ENCODE measurements around the gene ZNF714.
"Not testable (repeated sequence)": the region's sequence is repeated elsewhere in the genome, so short reads cannot be mapped to it uniquely, and the experiment has no call there.

Gene ZNF714

DNA sequence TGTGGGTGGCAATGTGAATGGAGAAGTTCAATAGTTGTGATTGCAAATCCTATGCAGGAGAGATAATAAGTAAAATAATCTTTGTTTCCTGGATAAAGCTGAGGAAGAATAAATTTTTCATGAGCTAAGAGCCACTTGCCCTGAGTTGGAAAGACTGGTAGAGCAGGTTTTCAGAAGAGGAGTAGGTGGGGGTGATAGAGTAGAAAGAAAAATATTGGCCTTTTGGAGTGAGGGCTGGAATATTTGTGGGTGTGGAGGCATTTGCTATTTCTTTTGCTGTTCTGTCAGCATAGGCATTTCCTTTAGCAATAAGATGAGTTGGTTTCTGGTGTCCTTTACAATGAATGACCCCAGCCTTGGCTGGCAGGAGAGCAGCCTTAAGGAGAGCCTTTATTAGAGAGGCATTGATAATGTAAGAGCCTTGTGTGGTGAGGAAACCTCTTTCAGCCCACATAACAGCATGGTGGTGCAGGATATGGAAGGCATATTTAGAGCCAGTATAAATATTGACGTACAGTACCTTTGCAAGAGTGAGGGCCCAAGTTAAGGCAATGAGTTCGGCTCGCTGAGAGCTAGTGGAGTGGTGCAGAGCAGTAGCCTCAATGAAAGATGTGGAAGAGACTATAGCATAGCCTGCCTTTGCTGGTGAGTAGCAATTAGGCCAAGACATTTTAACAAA, 48.2 kb downstream of the ZNF714 start:
- no peak for DNase-seq (ENCODE audit: low read depth, low spot score)

- no peak for DNase-seq (ENCODE audit: low read depth, low spot score)
Measured at GRCh38 chr19:21133633-21134032, 51.6 kb downstream of the ZNF714 start.

DNA sequence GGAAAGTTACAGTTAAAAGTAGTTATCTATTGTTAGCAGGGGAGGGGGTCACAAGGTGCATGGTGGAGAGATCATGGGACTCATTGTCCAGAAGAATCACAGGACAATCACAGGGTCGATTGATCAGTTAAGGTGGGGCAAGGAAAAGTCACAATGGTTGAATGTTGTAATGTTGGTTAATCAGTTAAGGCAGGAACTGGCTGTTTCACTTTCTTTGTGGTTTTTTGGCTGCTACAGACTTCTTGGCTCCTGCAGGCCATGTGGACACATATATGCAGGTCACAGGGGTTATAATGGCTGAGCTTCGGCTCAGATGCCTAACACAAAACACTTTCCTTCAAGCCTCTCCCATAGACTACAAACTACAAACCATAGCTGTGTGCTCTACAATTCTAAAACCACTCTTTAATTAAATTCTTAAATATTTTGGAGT, 52.9 kb downstream of the ZNF714 start:
- DNase-seq (ENCODE audit: low read depth, low spot score), result no peak

GRCh38 chr19:21135433-21135832, 53.4 kb downstream of the ZNF714 start:
- DNase-seq (ENCODE audit: low read depth, low spot score), result no peak

DNA sequence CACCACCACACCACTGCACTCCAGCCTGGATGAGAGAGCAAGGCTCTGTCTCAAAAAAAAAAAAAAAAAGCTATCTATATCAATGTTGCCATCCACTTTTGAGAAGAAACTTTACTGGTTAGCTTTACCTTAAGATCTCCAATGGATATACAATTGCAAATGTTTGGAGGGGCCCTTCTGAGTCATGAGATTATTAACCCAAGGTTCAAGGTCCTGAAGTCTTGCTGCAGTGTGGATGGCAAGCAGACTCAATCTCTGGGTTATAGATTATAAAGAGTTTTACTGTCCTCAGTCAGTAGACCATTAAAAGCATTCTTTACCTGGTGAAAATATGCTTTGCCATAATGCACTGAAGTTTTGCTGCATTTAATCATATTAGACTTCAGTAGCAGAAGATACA, 56.1 kb downstream of the ZNF714 start:
- DNase-seq (ENCODE audit: low read depth, low spot score), result no peak

DNA sequence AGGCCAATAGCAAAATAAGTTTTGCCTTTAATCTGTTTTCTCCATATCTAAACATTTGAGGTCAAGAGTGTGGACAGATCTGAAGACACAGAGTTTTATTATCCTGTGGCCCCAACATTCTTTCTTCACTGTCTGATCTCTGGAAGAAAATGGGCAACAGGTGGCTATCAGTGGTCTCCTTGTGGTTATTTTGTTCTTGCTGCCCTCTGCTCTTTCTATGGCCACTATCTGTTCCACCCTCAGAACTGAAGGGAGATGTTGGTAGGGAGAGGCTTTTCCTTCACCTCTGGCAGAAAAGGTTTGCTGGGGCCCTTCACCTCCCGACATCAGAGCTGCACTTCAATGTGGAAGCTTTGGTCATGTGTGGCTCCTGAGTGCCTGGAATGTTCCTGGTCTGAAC, 59.0 kb downstream of the ZNF714 start:
- DNase-seq (ENCODE audit: low read depth, low spot score), result not testable (repeated sequence)

DNA sequence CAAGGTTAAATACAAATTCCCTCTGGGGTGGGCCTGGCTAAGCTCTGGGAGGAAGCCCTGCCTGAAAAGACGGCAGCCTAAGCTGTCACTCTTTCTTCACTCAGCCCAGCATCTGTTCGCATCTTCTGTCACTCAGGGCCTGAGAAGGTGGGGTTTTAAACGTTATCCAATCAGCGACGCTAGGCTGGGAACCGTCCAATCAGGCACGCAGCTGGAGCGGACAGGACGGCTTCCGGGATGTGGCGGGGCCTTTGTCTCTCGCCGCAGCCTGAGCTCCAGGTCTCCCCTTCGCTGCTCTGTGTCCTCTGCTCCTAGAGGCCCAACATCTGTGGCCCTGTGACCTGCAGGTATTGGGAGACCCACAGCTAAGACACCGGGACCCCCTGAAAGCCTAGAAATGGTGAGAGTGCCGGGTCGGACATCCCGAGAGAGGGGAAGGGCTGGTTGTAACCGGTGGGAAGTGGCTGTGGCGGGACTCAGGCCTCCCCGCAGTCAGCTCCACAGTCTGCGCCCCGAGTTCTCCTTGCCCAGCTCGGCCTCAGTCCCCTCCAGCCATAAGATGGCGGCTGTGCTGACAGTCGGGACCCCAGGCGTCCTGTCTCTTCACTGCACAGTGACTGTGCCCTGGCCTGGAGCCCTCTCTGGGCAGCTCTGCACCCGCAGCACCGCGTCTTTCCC, 59.9 kb downstream of the ZNF714 start, which contains the start of gene ZNF431:
Gene ZNF431, plus strand, starts transcription at position 254 of the 678 bp plus-strand sequence. Its CDS starts 144 bp downstream, at position 398.
- DNase-seq (ENCODE audit: low read depth, low spot score), result peak; percentile 93

DNA sequence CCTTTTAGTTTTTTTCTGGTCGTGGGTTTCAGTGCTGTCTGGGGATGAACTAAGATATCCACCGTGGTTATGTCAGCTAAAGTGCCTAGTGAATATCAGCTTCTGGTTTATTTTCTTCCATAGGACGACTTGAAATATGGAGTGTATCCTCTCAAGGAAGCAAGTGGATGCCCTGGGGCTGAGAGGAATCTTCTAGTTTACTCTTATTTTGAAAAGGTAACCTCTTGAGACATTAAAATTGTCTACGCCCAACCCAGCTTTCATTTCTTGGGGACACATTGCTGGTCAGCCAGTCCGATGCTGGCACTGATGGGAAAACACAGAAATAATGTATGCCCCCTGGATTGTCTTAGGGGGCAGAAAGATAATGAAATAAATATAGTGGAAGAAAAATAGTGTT, 61.4 kb downstream of the ZNF714 start:
- no peak for DNase-seq (ENCODE audit: low read depth, low spot score)

- no peak for DNase-seq (ENCODE audit: low read depth, low spot score)
Measured at GRCh38 chr19:21143854-21144253, 61.9 kb downstream of the ZNF714 start.

DNA sequence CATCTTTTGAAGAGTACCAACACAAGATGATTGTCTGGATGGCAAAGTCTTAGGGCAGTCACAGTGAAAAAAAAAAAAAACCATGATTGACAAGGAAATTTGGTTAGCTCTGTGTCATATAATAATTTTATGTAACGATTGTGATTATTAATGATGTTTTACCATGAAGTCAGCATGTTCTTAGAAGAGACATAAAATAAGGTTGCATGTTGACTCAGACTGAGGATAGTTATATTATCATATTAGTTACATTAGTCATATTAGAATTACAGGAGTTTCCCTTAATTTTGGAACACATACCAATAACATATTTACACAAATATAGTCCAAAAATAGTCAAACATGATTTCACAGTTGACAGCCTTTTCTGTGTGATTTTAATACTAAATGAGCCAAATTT, 65.5 kb downstream of the ZNF714 start:
- DNase-seq (ENCODE audit: low read depth, low spot score), result no peak

GRCh38 chr19:21148681-21149080, 66.7 kb downstream of the ZNF714 start:
- DNase-seq (ENCODE audit: low read depth, low spot score), result no peak

GRCh38 chr19:21149877-21150276, 67.9 kb downstream of the ZNF714 start:
- no peak for DNase-seq (ENCODE audit: low read depth, low spot score)

DNA sequence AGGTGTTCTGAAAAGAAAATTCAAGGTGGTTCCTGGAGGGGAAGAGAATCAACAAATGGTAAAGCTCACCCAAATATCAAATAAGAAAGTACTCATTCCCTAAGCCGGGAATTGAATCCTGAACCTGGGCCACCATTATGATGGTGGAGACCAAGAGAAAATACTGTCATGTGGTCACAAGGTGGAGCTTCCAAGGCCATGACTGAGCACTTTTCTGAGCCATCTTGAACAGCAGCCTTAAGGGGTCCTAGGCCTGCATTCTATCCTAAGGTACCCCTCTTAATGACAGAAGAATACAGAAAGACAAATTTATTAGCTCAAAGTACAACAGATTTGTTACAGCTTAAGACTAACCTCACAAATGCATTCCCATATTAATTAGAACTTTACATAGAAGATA, 69.5 kb downstream of the ZNF714 start:
- no peak for DNase-seq (ENCODE audit: low read depth, low spot score)

- no peak for DNase-seq (ENCODE audit: low read depth, low spot score)
Measured at GRCh38 chr19:21158523-21159135, 76.6 kb downstream of the ZNF714 start.

- no peak for DNase-seq (ENCODE audit: low read depth, low spot score)
Measured at GRCh38 chr19:21164541-21164940, 82.5 kb downstream of the ZNF714 start.

GRCh38 chr19:21166436-21166835, 84.4 kb downstream of the ZNF714 start:
- no peak for DNase-seq (ENCODE audit: low read depth, low spot score)

All from iPS DF 19.7 (cell line).